K562 (cell line): ENCODE measurements around the gene ZWINT. TPM values are rescaled to one million over a fixed set of nuclear protein-coding genes. Genes with fewer than 3 reads are reported as not detected.

Experiments used
- CREM ChIP-seq: IDR thresholded peaks from 2 replicates; pipeline ENCODE4 v1.6.1; 2014; ENCODE audit warnings: antibody characterized with exemption, low read depth
- FOXM1 ChIP-seq, 2 experiments: fragments of 450-650 bp in 1 of 2; sonication (generic) in 1 of 2; formaldehyde crosslinking in 1 of 2; IDR thresholded peaks; 2 replicates each; pipeline versions ENCODE4 v1.6.1 to v1.9.0; 2017 to 2022; ENCODE audit warnings: low read depth in 2 of 2, mild to moderate bottlenecking in 2 of 2, missing genetic modification reagents in 1 of 2, moderate library complexity in 1 of 2
- GABPA ChIP-seq: fragments of 200-800 bp; sonication (Bioruptor generic); conservative IDR thresholded peaks from 2 replicates; pipeline ENCODE4 v1.6.1; 2016; ENCODE audit warnings: low read depth, missing genetic modification characterization, missing compliant biosample characterization
- HNRNPL ChIP-seq: fragments of 200-400 bp; formaldehyde crosslinking; IDR thresholded peaks from 2 replicates; pipeline ENCODE4 v1.6.1; 2017; ENCODE audit warnings: low read depth, mild to moderate bottlenecking, low read length
- ILK ChIP-seq: fragments of 450-650 bp; IDR thresholded peaks from 2 replicates; pipeline ENCODE4 v1.6.1; 2016; ENCODE audit warnings: missing genetic modification characterization, low read depth, mild to moderate bottlenecking, missing compliant biosample characterization, moderate library complexity, borderline replicate concordance
- KDM1A ChIP-seq, 2 experiments: fragments of 450-650 bp; IDR thresholded peaks; 2 replicates each; pipeline ENCODE4 v1.6.1; 2016; ENCODE audit warnings: mild to moderate bottlenecking in 2 of 2
- MEIS2 ChIP-seq: fragments of 450-650 bp; IDR thresholded peaks from 2 replicates; pipeline ENCODE4 v1.6.1; 2014; ENCODE audit warnings: mild to moderate bottlenecking; ENCODE audit not compliant: partially characterized antibody
- NCOA2 ChIP-seq, 2 experiments: fragments of 450-650 bp; IDR thresholded peaks; 2 replicates each; pipeline ENCODE4 v1.6.1; 2018; ENCODE audit warnings: mild to moderate bottlenecking in 2 of 2, moderate library complexity in 1 of 2; ENCODE audit not compliant: partially characterized antibody in 2 of 2
- PHF20 ChIP-seq: fragments of 450-650 bp; IDR thresholded peaks from 2 replicates; pipeline ENCODE4 v1.6.1; 2018; ENCODE audit not compliant: partially characterized antibody
- POU5F1 ChIP-seq: fragments of 150-350 bp; IDR thresholded peaks from 2 replicates; pipeline ENCODE4 v1.6.1; 2014; ENCODE audit warnings: borderline replicate concordance, low read length, low read depth, mild to moderate bottlenecking; ENCODE audit not compliant: partially characterized antibody
- PTTG1 ChIP-seq: fragments of 450-650 bp; IDR thresholded peaks from 2 replicates; pipeline ENCODE4 v1.6.1; 2016; ENCODE audit warnings: low read depth, mild to moderate bottlenecking, missing genetic modification characterization, missing compliant biosample characterization
- SRF ChIP-seq, 2 experiments: fragments of 250-450, 450-650 bp in 1 of 2; sonication (Bioruptor Pico) in 1 of 2; sonication (generic) in 1 of 2; formaldehyde crosslinking; IDR thresholded peaks; 2 replicates each; pipeline versions ENCODE4 v1.5.0 to v1.5.1; 2020 to 2022; ENCODE audit warnings: mild to moderate bottlenecking in 1 of 2, missing genetic modification reagents in 1 of 2
- ZKSCAN8 ChIP-seq: fragments of 200-800 bp; sonication (Bioruptor generic); IDR thresholded peaks from 2 replicates; pipeline ENCODE4 v1.6.1; 2016; ENCODE audit warnings: missing genetic modification characterization, missing compliant biosample characterization
- ZNF551 ChIP-seq: fragments of 250-450 bp; sonication (Bioruptor Pico); IDR thresholded peaks from 2 replicates; pipeline ENCODE4 v1.5.0; 2021; ENCODE audit warnings: mild to moderate bottlenecking, moderate library complexity
- ZNF75A ChIP-seq: fragments of 450-650 bp; formaldehyde crosslinking; IDR thresholded peaks from 2 replicates; pipeline ENCODE4 v1.4.0; 2020; ENCODE audit warnings: mild to moderate bottlenecking
- polyA plus RNA-seq, 8 experiments: library from polyadenylated mRNA; depleted of rRNA in 4 of 8; stranded (reverse) in 5 of 8; unstranded in 3 of 8; fragments of >200 nt; fragmentation: Nextera tagmentation in 2 of 8; fragmentation: Illumina TruSeq in 1 of 8; extraction: Ambion mirVana in 2 of 8; extraction: Trizol in 1 of 8; gene quantifications; 2 replicates each; pipeline versions ENCODE4 v1.2.1 to v1.2.3, GENCODE V29; 2011 to 2014; ENCODE audit warnings: inconsistent platforms in 1 of 8, missing spikeins in 1 of 8
- total RNA-seq, 7 experiments: library from RNA; depleted of rRNA in 6 of 7; stranded (reverse); fragments of >200 nt in 6 of 7; fragmentation: Illumina TruSeq in 2 of 7; extraction: Trizol in 2 of 7; gene quantifications; 2 replicates each; pipeline versions ENCODE4 v1.2.1 to v1.2.3, GENCODE V29; 2011 to 2021; ENCODE audit warnings: low replicate concordance in 1 of 7
- TF ChIP-seq, protein P1 (sequence below): fragments of 250-450 bp; sonication (Bioruptor Pico); IDR thresholded peaks from 2 replicates; pipeline ENCODE4 v1.4.0; 2020; ENCODE audit warnings: borderline replicate concordance
- TF ChIP-seq, protein P2 (sequence below), 2 experiments: IDR thresholded peaks; 2 replicates each; pipeline ENCODE4 v1.6.1; 2011; ENCODE audit warnings: borderline replicate concordance in 1 of 2, control low read depth in 1 of 2, low read depth in 1 of 2, low read length in 1 of 2, mild to moderate bottlenecking in 1 of 2, mixed read lengths in 1 of 2, moderate library complexity in 1 of 2; ENCODE audit not compliant: insufficient read depth in 1 of 2, insufficient read length in 1 of 2, poor library complexity in 1 of 2, severe bottlenecking in 1 of 2; ENCODE audit errors: extremely low read depth in 1 of 2
- TF ChIP-seq, protein P3 (sequence below): fragments of 450-650 bp; formaldehyde crosslinking; IDR thresholded peaks from 2 replicates; pipeline ENCODE4 v1.4.0; 2022; ENCODE audit warnings: missing genetic modification characterization
- TF ChIP-seq, protein P4 (sequence below): fragments of 450-650 bp; conservative IDR thresholded peaks from 2 replicates; pipeline ENCODE4 v1.6.1; 2016; ENCODE audit warnings: missing genetic modification characterization, low read depth, mild to moderate bottlenecking, control low read depth, missing compliant biosample characterization

The ZWINT gene
- total and polyA plus RNA-seq, 9 of the 15 experiments (the other 6 are each of a cell fraction or from before 2014, with no cell fraction given), result 122 to 245 (median 160) TPM

DNA sequence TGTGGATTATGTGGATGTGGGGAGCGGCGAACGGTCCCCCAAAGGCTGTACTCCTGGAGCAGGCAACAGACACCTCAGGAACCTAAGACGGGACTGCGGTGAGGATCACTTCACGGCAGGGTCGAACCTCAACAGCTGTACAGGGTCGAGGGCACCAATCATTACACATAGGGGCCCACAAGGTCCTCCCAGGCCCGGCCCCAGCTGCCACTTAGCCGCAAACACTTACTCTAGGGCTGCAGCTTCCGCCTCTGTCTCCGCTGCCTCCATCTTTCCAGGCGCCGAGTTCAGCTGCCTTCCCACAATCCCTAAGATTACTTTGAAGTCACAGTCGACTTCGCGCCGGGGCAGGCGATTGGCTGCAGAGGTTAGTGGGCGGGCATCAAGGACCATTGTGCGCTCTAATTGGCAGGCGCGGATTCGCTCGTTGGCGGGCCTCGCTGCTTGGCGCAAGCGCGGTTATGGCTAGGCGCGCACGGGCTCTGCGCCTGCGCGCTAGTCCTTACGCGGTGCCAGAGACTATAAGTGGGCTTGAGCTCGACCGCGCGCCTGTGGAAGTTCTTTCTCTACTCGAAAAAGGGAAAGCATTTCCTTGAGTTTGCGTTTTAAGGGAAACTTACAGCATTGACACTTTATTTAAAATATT lies at the start of gene ZWINT (continued):
- TF ChIP-seq ZNF75A (CRISPR knock-in tag) (no peak), MEIS2 (peak; percentile 87), POU5F1 (no peak), HNRNPL (no peak), CREM (peak; percentile 75), KDM1A (IDR thresholded peaks at IDR 0.05) (no peak), PHF20 (peak; percentile 80), ILK (tag) (no peak), PTTG1 (tag) (no peak), ZNF551 (CRISPR knock-in tag) (no peak), GABPA (no peak), ZKSCAN8 (CRISPR knock-in tag) (no peak), SRF (CRISPR knock-in tag; IDR thresholded peaks at IDR 0.05) (peak in 1 of 2 experiments; percentile 26; a peak in 1 of 4 replicates), NCOA2 (IDR thresholded peaks at IDR 0.05; ENCODE audit: partially characterized antibody in 2 of 2) (no peak), FOXM1 (IDR thresholded peaks at IDR 0.05; ENCODE audit: low read depth) (peak; percentile 63; the same call in 1 of the 2 replicates), FOXM1 (CRISPR knock-in tag; IDR thresholded peaks at IDR 0.05; ENCODE audit: low read depth) (no peak)
- TF ChIP-seq, protein P1, sequence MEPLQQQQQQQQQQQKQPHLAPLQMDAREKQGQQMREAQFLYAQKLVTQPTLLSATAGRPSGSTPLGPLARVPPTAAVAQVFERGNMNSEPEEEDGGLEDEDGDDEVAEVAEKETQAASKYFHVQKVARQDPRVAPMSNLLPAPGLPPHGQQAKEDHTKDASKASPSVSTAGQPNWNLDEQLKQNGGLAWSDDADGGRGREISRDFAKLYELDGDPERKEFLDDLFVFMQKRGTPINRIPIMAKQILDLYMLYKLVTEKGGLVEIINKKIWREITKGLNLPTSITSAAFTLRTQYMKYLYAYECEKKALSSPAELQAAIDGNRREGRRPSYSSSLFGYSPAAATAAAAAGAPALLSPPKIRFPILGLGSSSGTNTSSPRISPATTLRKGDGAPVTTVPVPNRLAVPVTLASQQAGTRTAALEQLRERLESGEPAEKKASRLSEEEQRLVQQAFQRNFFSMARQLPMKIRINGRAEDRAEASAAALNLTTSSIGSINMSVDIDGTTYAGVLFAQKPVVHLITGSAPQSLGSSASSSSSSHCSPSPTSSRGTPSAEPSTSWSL, result no peak
- TF ChIP-seq, protein P2, sequence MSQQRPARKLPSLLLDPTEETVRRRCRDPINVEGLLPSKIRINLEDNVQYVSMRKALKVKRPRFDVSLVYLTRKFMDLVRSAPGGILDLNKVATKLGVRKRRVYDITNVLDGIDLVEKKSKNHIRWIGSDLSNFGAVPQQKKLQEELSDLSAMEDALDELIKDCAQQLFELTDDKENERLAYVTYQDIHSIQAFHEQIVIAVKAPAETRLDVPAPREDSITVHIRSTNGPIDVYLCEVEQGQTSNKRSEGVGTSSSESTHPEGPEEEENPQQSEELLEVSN (IDR thresholded peaks at IDR 0.05; ENCODE audit: borderline replicate concordance in 1 of 2, extremely low read depth in 1 of 2, insufficient read depth in 1 of 2, insufficient read length in 1 of 2, low read depth in 1 of 2, low read length in 1 of 2, poor library complexity in 1 of 2, severe bottlenecking in 1 of 2), result peak; percentile 61 to 62
- TF ChIP-seq, protein P3, sequence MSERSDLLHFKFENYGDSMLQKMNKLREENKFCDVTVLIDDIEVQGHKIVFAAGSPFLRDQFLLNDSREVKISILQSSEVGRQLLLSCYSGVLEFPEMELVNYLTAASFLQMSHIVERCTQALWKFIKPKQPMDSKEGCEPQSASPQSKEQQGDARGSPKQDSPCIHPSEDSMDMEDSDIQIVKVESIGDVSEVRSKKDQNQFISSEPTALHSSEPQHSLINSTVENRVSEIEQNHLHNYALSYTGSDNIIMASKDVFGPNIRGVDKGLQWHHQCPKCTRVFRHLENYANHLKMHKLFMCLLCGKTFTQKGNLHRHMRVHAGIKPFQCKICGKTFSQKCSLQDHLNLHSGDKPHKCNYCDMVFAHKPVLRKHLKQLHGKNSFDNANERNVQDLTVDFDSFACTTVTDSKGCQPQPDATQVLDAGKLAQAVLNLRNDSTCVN (CRISPR knock-in tag), result no peak
- TF ChIP-seq, protein P4, sequence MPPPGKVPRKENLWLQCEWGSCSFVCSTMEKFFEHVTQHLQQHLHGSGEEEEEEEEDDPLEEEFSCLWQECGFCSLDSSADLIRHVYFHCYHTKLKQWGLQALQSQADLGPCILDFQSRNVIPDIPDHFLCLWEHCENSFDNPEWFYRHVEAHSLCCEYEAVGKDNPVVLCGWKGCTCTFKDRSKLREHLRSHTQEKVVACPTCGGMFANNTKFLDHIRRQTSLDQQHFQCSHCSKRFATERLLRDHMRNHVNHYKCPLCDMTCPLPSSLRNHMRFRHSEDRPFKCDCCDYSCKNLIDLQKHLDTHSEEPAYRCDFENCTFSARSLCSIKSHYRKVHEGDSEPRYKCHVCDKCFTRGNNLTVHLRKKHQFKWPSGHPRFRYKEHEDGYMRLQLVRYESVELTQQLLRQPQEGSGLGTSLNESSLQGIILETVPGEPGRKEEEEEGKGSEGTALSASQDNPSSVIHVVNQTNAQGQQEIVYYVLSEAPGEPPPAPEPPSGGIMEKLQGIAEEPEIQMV, result no peak
